ENCODE data around the gene SNAPC4. TPM values are rescaled to one million over a fixed set of nuclear protein-coding genes. Genes with fewer than 3 reads are reported as not detected.

Gene SNAPC4
- polyA plus RNA-seq, 3 donors from 2014 or later: 0.40 to 2.0 (median 1.0) TPM

DNA sequence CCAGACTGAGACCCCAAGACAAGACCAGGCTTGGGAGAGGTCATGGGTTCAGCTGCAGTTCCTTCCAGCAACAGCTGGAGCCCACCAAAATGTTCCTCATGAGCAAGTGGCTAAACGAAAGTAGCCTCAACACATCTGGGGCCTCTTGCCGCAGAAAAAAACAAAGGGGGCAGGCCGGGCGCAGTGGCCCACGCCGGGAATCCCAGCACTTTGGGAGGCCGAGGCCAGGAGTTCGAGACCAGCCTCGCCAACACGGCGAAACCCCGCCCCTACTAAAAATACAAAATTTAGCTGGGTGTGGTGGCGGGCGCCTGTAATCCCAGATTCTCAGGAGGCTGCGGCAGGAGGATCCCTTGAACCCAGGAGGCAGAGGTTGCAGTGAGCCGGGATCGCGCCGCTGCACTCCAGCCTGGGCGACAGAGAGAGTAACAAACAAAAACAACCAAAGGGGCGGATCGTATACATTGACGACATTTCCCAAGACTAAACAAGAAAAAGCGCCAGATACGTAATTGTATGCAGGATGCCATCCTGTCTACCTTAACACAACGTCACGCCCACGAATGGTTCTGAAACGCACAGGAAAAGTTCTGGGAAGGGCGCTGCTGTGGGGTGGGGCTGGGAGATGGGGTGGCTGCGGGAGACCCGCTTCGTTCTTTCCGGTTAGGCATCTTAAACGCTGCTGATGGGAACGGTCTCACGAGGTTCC is 38.0 kb upstream of the SNAPC4 start:
- Mint-ChIP-seq H3K4me1 (peaks cover 27 to 29% of the 10 kb centered on the region in 2 donors), H3K27ac (peak overlapping the region in 3 of 6 donors; percentile 23 to 69 (median 31)), H3K4me3 (peak overlapping the region; percentile 75 to 83 (median 78)), H3K27me3 (ENCODE audit: low read depth in 3 of 3) (peaks cover 0 to 9% (median 6%) of the 10 kb centered on the region in 3 donors), H3K9me3 (no peaks in the 10 kb centered on the region), H3K36me3 (peaks cover 0 to 8% (median 0%) of the 10 kb centered on the region in 3 donors)
- no peak for DNase-seq

DNA sequence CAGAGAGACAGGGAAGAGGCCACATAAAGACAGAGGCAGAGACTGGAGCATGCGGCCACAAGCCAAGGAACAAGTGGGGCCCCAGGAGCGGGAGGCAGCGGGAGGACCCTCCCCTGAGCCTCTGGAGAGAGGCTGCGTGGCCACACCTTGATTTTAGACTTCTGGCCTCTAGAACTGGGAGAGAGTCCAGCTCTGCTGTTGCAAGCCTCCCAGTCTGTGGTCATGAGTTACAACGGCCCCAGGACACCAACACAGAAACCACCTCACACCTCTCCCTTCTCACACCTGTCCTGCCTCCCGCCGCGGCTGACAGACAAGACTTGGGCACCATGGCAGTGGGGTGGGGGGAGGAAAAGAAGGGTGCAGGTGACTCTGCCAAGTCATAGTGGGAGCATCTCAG is 37.5 kb upstream of the SNAPC4 start:
- peak overlapping the region in 2 of 6 donors; percentile 25 to 64 for H3K27ac Mint-ChIP-seq
- H3K4me1 Mint-ChIP-seq: peaks cover 27 to 29% of the 10 kb centered on the region in 2 donors
- H3K36me3 Mint-ChIP-seq: peaks cover 0 to 3% (median 0%) of the 10 kb centered on the region in 3 donors
- H3K4me3 Mint-ChIP-seq: peak overlapping the region; percentile 57 to 80 (median 78)
- H3K9me3 Mint-ChIP-seq: no peaks in the 10 kb centered on the region
- DNase-seq: no peak
- peaks cover 0 to 9% (median 6%) of the 10 kb centered on the region in 3 donors for H3K27me3 Mint-ChIP-seq (ENCODE audit: low read depth in 3 of 3)

DNA sequence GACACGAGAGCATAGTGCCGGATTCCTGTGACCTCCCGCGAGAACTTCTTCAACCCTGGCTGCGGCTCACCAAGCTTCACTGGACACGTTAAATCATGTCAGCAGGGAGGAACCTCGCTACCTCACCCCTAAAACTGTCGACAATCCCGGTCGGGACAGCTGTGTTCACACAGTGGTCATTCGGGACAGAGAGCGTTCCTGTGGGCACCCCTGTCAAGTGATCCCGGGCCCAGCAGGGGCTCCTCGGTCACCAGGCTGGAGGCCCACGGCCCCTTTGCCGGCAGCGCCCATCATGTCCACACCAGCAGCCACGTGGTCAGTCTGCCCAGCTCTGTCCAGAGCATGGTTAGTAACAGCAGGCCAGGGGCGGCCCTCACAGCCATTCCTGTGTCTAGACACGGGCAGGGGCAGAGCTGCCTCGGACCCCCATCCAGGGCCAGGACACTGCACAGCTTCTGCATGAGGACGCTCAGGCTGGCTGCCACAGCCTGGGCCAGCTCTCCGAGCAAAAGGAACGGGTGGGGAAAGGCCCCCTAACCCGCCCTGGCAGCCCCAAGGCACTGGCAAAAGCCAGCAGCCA is 36.2 kb upstream of the SNAPC4 start:
- peaks cover 0 to 7% (median 6%) of the 10 kb centered on the region in 3 donors for H3K27me3 Mint-ChIP-seq (ENCODE audit: low read depth in 3 of 3)
- H3K4me1 Mint-ChIP-seq: peaks cover 27 to 29% of the 10 kb centered on the region in 2 donors
- H3K36me3 Mint-ChIP-seq: no peaks in the 10 kb centered on the region
- peak overlapping the region in 3 of 5 donors; percentile 10 to 79 (median 47) for H3K4me3 Mint-ChIP-seq
- H3K9me3 Mint-ChIP-seq: no peaks in the 10 kb centered on the region
- no peak overlapping the region for H3K27ac Mint-ChIP-seq
- no peak for DNase-seq

DNA sequence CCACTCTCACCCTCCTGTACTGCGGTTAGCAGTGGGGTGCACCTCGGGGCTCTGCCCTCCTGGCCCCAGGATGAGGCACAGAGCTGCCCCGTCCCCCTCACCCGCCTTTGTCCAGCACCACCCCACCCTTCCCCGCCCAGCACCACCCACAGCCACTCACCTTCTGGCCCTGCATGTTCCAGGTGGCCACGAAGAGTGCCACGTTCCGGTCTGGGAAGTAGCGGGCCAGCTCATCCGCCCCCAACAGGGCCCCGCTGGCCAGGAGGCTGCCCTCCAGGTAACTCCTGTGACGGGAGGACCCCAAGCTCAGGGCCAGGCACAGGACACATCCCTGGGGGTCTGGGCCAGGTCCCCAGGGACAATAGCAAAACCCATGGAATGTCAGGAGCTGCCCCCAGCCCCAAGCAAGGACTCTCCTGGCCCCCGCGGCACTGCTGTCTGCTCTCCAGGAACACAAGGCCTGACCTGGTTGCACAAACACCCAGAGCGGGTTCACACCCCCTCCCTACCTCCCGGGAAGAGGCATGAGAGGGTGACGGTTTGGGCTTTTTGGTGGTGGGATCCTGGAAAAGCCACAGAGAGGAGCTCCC is 34.7 kb upstream of the SNAPC4 start:
- DNase-seq: no peak
- no peaks in the 10 kb centered on the region for H3K36me3 Mint-ChIP-seq
- peaks cover 27 to 29% of the 10 kb centered on the region in 2 donors for H3K4me1 Mint-ChIP-seq
- no peaks in the 10 kb centered on the region for H3K9me3 Mint-ChIP-seq
- peaks cover 0 to 6% (median 2%) of the 10 kb centered on the region in 3 donors for H3K27me3 Mint-ChIP-seq (ENCODE audit: low read depth in 3 of 3)
- H3K4me3 Mint-ChIP-seq: no peak overlapping the region
- H3K27ac Mint-ChIP-seq: no peak overlapping the region

DNA sequence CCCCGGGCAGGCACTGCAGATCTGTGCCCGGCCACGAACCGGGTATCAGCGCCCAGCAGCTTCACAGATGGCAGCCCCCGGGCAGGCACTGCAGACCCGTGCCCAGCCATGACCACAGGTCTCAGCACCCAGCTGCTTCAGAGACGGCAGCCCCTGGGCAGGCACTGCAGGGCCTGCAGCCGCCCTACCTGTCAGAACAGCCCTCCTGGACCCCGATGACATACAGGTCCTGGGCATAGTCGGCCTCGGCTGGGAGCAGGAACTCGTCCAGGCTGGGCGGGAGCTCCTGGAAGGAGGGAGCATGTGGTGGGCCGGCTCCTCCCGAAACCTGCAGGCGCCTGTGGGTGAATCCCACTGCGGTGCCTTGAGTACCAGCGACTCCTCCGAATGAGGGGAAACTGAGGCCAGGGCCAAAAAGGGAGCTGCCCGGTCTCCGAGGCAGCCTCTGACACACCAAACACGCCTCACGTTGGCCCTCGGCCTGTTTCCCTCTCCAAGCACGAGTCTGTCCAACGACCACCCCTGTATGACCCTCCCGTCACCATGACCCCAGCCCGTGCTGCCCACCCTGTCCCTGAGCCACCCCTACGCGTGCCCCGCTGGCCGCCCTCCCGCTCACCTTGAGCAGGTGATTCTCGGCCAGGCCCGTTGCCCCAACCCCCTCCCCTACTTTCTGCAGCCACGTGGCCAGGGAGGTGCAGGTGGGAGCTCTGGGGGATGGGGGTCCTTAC is 34.0 kb upstream of the SNAPC4 start:
- Mint-ChIP-seq H3K9me3 (no peaks in the 10 kb centered on the region), H3K27me3 (ENCODE audit: low read depth in 3 of 3) (peaks cover 0 to 6% (median 2%) of the 10 kb centered on the region in 3 donors), H3K4me3 (no peak overlapping the region), H3K4me1 (peaks cover 27 to 29% of the 10 kb centered on the region in 2 donors), H3K36me3 (no peaks in the 10 kb centered on the region), H3K27ac (no peak overlapping the region)
- no peak for DNase-seq

DNA sequence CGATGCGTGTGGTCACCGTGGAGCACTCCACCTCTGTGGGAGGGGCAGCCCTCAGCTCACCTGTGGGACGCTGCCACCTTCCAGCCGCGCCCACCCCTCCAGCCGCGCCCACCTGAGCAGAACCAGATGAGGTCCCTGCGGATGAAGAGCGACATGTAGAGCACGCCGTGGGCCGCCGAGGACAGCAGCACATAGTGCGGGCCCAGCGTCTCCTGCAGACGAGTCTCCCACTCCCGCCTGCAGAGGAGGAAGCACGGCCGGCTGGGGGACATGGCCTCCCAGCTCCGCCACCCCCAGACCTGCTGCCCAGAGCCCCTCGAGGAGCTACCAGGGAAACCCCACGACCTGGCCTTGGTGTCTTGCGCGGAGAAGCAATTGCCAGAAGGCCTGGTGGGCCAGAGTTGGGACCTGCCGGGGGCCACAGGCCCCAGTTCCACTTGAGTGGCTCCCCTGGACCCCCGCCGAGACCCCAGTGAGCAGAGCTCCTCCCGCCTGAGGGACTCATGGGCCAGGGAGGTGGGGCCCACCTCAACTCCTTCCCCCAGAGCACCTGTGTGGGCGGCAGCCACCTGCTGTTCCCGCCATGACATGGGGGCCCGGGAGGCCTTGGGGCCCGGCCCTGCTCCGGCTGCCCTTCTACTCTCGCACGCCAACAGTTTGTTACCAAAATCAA is 33.2 kb upstream of the SNAPC4 start:
- no peaks in the 10 kb centered on the region for H3K9me3 Mint-ChIP-seq

DNA sequence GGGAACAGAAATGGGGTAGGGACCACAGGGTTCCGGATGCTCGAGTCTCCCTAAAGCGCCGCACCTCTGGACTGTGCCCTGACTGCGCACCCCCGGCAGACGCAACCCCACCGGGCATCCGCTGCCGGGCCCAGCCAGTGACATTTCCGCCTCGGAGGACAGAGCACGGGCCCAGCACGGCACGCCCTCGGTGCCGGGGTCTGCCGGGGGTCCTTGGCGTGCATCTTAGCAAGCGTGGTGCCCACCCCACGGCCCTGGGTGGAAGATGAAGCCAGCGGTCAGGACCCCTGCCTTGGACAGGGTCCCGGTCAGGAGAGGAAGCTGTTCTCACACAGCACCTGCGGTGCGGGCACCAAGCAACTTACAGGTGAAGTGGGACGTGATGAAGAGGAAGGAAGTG is 32.6 kb upstream of the SNAPC4 start:
- no peaks in the 10 kb centered on the region for H3K9me3 Mint-ChIP-seq
- H3K4me1 Mint-ChIP-seq: peaks cover 18 to 20% of the 10 kb centered on the region in 2 donors
- peaks cover 0 to 2% (median 0%) of the 10 kb centered on the region in 3 donors for H3K27me3 Mint-ChIP-seq (ENCODE audit: low read depth in 3 of 3)
- H3K4me3 Mint-ChIP-seq: no peak overlapping the region
- no peak for DNase-seq
- H3K27ac Mint-ChIP-seq: no peak overlapping the region
- no peaks in the 10 kb centered on the region for H3K36me3 Mint-ChIP-seq

More for the DNA sequence above, 33.2 kb upstream of the SNAPC4 start:
- peaks cover 0 to 2% (median under 1%) of the 10 kb centered on the region in 3 donors for H3K27me3 Mint-ChIP-seq (ENCODE audit: low read depth in 3 of 3)
- H3K4me1 Mint-ChIP-seq: peaks cover 24 to 26% of the 10 kb centered on the region in 2 donors
- no peak overlapping the region for H3K27ac Mint-ChIP-seq
- H3K4me3 Mint-ChIP-seq: no peak overlapping the region
- H3K36me3 Mint-ChIP-seq: no peaks in the 10 kb centered on the region
- DNase-seq: no peak

DNA sequence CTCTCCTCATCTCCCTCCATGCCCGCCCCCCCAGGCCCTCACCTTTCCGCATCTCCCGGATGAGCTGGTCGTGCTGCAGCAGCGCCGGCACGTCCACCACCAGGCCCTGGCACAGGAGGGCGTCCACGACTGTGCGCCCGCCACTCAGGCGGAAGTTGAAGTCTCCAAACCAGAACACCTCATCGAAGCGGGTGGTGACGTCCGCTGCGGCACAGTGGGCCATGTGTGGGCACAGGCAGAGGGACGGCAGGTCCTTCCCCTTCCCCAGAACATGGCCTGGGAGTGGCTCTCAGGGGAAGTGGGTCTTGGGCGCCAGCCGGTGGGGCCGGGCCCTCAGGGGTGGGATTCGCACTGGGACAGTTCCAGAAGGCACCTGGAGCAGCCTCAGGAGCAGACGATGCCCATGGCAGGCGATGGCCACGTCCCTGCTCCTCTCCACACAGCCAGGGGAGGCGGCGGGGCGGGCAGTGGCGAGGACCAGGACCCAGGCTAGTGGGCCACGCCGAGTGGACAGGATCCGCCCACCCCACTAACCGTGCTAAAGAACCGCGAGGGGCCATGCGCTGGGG is 31.9 kb upstream of the SNAPC4 start:
- no peak overlapping the region for H3K4me3 Mint-ChIP-seq
- no peaks in the 10 kb centered on the region for H3K27me3 Mint-ChIP-seq (ENCODE audit: low read depth in 3 of 3)
- DNase-seq: no peak
- no peaks in the 10 kb centered on the region for H3K9me3 Mint-ChIP-seq
- peaks cover 11 to 13% of the 10 kb centered on the region in 2 donors for H3K4me1 Mint-ChIP-seq
- H3K27ac Mint-ChIP-seq: no peak overlapping the region
- H3K36me3 Mint-ChIP-seq: no peaks in the 10 kb centered on the region

DNA sequence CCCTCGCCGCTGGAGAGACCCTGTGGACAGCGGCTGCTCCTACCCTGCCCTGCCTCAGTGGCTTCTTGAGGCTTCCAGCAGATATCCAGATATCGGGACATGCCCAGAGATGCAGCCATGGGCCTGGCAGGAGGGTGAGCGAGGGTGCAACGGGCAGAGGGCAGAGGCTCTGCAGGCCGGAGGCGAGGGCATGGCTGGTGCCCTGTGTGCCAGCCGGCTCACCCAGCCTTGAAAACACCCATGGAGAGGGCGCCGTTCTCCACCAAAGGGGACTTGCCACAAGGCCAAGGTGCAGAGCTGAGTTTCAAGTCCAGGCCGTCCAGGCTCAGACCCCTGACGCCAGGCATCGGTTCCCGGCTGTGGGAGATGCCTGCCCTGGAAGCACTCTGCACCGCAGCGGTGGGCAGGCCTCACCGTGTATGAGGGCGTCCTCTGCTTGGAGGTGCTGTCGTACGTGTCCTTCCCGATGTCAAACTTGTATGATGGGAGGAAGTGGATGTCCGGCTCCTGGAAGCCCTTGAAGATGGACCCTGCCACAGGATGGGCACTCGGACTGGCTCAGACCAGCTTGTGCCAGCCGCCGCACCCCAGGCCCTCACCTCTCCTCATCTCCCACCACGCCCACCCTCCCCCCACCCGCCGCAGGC is 30.7 kb upstream of the SNAPC4 start:
- Mint-ChIP-seq H3K4me3 (no peak overlapping the region), H3K27ac (no peak overlapping the region), H3K36me3 (no peaks in the 10 kb centered on the region), H3K27me3 (ENCODE audit: low read depth in 3 of 3) (no peaks in the 10 kb centered on the region), H3K4me1 (peaks cover 2 to 4% of the 10 kb centered on the region in 2 donors), H3K9me3 (no peaks in the 10 kb centered on the region)
- no peak for DNase-seq

DNA sequence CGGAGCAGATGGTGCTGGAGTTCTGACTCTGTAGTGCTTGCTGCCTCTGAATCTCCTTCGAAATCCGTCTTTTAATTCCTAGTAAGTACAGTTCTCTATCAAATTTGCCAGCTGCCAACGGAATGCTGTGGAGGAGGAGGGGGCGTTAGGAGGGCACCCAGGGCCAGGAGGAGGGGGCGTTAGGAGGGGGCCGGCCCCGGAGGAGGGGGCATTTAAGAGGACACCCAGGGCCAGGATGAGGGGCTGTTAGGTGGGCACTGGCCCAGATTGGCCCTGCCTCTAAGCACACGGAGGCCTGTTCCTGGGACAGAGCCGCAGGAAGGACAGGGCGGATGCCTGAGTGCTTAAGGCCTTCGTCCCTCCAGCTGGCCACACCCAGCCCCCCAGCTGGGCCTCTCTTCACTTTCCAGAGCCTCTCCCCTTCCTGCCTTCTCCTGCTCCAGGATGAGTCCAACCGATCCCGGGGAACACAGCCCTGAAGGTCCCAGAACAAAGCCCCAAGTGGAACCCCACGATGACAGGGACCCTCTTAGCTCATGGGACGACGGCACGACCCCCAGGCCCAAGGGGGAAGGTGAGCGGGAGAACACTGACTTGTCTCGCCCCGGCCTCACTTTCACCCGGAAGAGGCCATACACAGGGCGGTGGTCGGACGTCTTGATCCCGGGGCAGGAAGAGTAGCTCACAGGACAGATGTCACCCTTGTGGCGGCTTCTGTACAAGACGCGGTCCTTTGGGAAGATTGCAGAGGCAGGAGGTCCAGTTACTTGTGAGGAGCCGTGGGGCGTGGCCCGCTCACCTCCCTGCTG is 29.9 kb upstream of the SNAPC4 start:
- Mint-ChIP-seq H3K27ac (no peak overlapping the region), H3K4me1 (peaks cover 0 to under 1% of the 10 kb centered on the region in 2 donors), H3K9me3 (no peaks in the 10 kb centered on the region), H3K36me3 (no peaks in the 10 kb centered on the region), H3K4me3 (no peak overlapping the region), H3K27me3 (ENCODE audit: low read depth in 3 of 3) (no peaks in the 10 kb centered on the region)
- no peak for DNase-seq

DNA sequence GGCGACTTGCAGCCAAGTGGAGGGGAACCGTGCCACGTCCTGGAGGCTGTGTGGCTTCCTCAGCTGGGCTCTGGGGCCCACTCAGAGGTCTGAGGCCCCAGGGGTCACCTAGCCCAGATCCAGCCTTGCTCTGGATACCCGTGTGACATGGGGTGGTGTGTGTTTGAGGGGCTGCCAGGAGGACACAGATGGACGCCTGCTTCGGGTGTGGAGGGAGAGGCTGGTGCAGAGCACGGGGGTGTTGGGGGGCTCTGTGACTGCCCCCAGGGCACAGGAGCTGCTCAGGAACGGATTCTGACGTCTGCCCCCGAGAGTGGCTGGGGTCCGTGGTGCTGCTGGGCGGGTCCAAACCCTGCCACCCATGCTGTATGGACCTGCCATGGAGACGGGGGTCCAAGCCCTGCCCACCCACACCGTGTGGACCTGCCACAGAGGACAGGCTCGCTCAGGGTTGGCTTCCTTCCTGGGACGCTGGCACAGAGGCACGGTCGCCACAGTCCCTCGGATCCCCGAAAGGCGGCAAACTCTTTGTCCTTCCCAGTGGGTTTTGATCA is 29.2 kb upstream of the SNAPC4 start:
- DNase-seq: no peak
- no peak overlapping the region for H3K4me3 Mint-ChIP-seq
- H3K27me3 Mint-ChIP-seq (ENCODE audit: low read depth in 3 of 3): no peaks in the 10 kb centered on the region
- no peaks in the 10 kb centered on the region for H3K4me1 Mint-ChIP-seq
- H3K36me3 Mint-ChIP-seq: no peaks in the 10 kb centered on the region
- H3K27ac Mint-ChIP-seq: no peak overlapping the region
- no peaks in the 10 kb centered on the region for H3K9me3 Mint-ChIP-seq

DNA sequence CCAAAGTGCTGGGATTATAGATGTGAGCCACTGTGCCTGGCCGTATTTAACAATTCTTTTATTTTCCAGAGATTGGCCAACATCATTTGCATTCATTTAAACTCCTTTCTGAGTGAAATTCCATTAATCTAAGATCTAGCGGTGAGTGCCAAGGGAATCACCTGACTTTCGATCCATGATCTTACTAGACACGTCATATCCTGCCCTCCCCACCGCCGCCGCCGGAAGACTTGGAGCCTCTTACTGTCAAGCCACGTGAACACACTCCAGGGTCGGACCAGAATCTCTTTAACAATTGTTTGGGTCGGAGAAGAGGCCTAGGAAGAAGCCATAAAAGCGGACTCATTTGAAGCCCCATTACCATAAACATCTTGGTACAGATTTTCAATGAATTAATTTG is 26.8 kb upstream of the SNAPC4 start:
- Mint-ChIP-seq H3K36me3 (peaks cover 0 to 3% (median 0%) of the 10 kb centered on the region in 3 donors), H3K9me3 (no peaks in the 10 kb centered on the region), H3K4me1 (no peaks in the 10 kb centered on the region), H3K4me3 (no peak overlapping the region), H3K27ac (peak overlapping the region in 1 of 6 donors; percentile 64), H3K27me3 (ENCODE audit: low read depth in 3 of 3) (peaks cover 0 to 2% (median 0%) of the 10 kb centered on the region in 3 donors)
- DNase-seq: no peak

Data from immature natural killer cell (primary cell).